Activated CD4-positive, alpha-beta T cell treated with anti-CD3 and anti-CD28 coated beads, Interleukin-2, amount 50 U/mL, for 48 hours (primary cell): ENCODE results near the gene MBP.
A peak's percentile ranks its signal among the peaks of the same experiment; 100 is the strongest.

Source experiments
- DNase-seq, 2 experiments: peaks; one replicate each; pipeline ENCODE4 v3.0.0-alpha.2; 2020

Gene MBP

GRCh38 chr18:77112747-77113092 lies 19.9 kb downstream of the MBP start:
- no peak for DNase-seq

GRCh38 chr18:77111951-77112746 lies 20.4 kb downstream of the MBP start:
- DNase-seq: no peak

GRCh38 chr18:77111449-77111848 lies 21.1 kb downstream of the MBP start:
- peak in 1 of 2 experiments; percentile 2 for DNase-seq

DNA sequence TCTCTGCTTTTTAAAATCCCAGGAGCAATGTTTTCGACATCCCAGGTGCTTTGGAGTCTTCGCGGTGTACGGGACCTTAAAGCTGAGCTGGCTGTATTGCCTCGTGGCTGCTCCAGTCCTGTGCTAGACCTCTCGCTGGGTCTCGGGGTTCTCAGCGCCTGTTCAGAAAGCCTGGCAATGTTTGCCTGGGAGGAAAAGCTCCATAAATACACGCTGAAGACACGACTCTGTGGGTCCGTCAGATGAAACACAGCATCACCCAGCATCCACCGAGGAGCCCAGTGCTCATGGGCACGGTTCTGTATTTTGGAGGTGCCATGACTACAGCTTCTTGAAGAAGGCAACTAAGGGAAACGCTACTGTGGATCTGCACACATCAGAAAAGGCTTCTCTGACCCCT lies 21.6 kb downstream of the MBP start:
- peak in 1 of 2 experiments; percentile 1 for DNase-seq

DNA sequence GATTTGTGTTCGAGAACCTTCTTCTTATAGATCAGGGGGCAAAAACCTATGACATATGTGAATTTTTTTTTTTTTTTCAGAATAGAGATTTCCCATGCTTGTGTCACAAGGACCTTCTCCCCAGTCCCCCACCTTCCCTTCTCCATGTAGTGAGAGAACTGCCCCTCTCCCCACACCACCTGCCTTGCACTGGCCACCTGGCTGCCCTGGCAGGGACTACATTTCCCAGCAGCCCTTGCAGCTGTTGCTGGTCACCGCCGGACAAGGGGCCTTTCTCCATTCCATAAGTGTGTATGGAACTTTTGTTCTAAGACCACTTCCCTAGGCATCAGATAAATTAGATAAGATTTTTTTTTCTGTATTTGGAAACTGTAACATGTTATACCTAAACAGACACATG lies 22.2 kb downstream of the MBP start:
- DNase-seq: peak in 1 of 2 experiments; percentile 2

DNA sequence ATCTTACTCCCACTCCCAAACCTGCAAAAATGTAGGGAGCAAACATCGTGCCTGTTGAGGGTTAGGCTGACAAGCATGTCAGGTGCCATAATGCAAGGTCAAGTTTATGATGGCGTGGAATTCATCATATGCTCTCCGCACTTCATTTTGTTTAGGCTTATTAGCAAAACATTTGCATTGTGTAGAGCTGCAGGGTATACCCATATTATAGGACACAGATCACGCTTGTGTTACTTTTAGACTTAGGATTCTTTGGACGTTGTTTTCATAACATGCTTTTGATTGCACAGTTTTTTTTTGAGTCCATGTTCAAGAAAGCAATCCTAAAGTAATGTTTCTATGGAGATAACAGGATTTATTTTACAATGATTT lies 22.9 kb downstream of the MBP start:
- no peak for DNase-seq

DNA sequence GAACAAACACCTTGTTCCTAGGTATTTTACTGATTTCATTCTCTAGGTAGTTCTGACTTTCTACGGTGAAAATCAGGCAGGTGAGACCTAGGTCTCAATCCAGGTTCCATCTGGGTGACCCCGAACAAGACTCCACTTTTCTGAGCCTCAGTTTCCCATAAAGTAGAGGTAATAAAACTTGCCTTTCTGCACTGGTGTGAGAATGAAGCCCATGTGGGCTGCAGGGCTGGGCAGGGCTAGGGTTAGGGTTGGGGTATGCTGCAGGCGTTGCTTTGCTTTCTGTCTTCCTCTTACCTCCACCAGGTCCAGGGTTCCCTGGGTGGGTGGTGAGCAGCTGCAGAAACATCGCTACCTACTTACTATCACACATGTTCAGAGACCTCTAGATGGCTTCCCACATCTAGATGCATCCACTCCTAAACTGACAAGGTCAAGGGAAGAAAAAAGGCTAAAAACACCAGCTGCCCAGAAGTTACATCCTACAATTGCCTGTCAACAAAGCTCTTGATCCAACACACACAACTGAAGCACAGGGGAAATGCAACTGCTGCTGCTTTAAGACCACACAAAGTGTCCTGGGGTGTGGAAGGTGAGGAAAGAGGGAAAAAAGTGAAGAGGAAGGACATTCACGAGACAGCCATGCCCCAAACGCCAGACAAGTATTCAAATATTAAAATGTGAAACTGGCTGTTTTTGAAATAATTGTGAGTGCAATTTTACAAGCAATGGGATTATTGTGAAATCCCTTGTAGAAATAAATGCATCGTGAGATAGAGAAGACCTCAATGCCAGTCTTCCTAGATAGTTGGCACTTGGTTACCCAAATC lies 23.5 kb downstream of the MBP start:
- no peak for DNase-seq

DNA sequence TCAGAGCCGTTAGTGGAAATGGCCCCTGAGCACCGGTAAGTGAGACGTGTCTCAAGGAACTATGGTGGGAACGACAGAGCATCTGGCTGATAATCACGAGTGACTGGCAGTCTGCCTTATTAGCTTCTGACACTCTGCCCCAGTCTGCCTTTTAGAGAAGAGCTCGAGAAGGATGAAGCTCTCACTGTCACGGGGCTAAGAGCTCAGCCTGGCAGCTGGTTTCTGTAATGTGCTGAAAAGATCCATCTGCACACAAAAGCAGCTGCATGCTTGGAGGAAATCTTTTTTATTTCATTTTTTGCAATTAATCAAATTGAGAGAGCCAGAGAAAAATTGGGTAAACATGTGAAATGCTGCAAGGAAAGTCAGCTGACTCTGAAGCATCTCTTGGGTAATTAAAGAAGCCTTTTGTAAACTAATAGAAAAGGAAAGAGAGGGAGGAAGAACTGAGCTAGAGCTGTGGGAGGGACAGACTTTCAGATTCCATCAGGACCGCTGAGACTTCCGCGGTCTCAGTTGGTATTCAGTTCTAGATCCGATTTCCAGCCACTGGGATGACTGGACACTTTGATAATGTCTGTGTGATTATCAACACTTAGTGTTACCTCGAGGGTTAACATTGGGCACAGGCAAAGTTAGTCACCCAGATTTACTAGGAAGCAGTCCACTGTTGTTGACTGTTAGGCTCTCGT lies 24.4 kb downstream of the MBP start:
- DNase-seq: peak; percentile 49 to 65

- no peak for DNase-seq
Measured at GRCh38 chr18:77107292-77107691, 25.3 kb downstream of the MBP start.

DNA sequence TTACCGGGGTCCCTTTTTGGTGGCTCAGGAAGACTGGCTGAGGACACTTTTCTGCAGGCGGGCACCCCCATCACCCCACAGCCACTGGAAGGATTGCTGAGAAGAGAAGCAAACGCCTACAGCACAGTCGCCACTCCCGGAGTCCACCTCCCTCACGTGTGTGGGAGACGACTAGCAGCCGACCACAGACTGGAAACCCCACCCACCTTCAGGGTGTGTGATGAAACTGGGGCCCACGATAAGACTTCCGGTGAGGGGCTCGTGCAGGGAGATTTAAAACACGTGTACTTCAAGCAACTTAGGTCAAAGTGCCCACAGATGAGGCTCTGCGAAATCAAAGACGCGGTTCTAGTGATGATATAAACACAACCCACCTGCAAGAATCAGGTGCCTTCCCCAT lies 26.3 kb downstream of the MBP start:
- DNase-seq: peak; percentile 54 to 70

GRCh38 chr18:77105680-77106079 lies 26.9 kb downstream of the MBP start:
- DNase-seq: no peak

DNA sequence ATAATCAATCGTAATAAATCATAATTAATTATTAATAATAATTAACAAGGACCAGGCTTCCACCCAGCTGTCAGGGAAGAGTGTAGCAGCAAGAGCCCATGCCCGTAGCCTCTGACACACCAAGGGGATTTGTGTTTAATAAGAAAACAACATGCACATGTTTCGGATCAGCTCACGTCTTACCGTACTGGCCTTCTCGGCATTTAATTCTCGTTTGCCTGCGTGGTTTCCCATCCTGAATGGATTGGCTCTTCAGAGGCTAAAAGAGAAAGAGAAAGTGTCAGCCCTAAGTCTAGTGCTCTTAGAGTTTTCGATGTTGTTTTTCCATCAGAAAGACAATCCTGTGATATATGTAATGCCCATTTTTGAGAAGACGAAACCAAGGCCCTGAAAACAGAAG lies 27.6 kb downstream of the MBP start:
- no peak for DNase-seq

GRCh38 chr18:77103991-77104531 lies 28.5 kb downstream of the MBP start:
- no peak for DNase-seq

GRCh38 chr18:77103187-77103850 lies 29.3 kb downstream of the MBP start:
- no peak for DNase-seq

- DNase-seq: no peak
Measured at GRCh38 chr18:77102259-77103040, 30.1 kb downstream of the MBP start.

DNA sequence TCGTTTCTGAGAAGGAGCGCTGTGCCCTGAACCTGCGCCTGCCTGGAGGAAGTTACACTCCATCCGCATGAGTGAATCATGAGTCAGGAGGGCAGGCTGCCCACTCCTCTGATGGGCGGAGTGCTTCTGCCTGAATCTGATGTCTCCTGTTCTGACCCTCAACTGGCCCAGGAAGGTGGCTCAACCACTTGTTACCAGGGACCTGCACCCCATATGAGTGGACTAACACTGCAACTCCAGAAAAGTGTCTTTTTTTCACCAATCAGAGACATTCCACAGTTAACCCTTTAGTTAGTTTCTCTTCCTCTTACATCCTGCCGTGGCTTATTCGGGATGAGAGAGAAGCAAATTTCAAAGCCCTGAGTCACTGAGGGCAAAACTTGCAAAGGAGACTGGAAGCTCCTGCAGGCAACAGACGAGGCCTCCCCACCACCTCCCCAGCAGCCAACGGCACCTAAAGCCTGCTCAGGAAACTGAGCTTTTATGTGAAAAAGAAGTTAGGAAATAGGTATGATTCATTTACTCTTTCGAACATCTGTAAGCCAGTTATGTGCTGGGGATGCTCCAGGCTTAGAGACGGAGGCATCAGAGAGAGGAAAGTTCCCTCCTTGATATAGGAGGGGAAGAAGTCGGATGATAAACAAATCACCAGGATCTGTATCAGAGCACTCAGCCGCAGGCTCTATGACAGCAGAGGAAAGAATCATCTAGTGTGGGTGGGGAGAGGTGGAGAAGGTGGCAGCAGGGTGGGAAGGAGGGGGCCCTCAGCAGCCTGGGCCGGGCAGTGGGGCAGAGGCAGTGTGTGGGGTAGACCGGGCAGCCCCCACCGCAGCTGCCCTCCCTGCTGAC lies 30.9 kb downstream of the MBP start:
- DNase-seq: peak; percentile 67 to 75

DNA sequence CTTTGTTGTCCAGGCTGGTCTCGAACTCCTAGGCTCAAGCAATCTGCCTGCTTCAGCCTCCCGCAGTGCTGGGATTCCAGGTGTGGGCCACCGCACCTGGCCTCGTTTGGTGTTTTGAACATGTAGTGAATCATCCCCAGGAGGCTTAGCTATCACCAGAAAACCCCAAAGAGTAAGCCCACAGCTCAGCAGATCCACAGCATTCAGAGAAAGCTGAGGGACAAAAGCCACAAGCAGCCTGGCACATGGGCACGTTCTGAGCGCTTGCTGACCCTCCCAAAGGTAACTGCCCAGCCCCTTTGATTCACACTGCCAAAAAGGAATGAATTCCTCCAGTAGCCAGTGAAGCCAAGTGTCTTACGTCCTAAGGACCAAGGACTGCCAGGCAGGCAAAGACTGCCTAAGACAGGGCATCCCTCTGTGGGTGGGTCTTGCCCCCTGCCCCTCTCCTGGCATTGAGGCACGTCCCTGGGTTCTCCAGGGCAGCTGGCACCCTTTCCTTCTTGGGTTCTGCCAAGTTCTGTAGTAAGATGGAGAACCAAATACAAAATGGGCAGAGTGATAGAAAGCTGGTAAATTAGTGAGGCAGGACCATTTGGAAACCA lies 31.7 kb downstream of the MBP start:
- DNase-seq: peak in 1 of 2 experiments; percentile 41

GRCh38 chr18:77099485-77100370 lies 32.9 kb downstream of the MBP start:
- no peak for DNase-seq

GRCh38 chr18:77098538-77099174 lies 33.9 kb downstream of the MBP start:
- no peak for DNase-seq
